Esophagus (tissue), 2 donors: Measurements from ENCODE around the gene ARL10. TPM values are rescaled to one million over a fixed set of nuclear protein-coding genes. Genes with fewer than 3 reads are reported as not detected.

Experiments
- H3K27ac ChIP-seq, 2 donors: one replicate each; pipeline ENCODE4 v1.5.1; 2013; ENCODE audit warnings: low read depth in 2 of 2, mild to moderate bottlenecking in 2 of 2, inconsistent platforms in 1 of 2, low read length in 1 of 2, moderate library complexity in 1 of 2
- H3K27me3 ChIP-seq, 2 donors: one replicate each; pipeline ENCODE4 v1.6.1; 2013; ENCODE audit warnings: low read length in 2 of 2, control low read depth in 1 of 2, mild to moderate bottlenecking in 1 of 2; ENCODE audit not compliant: insufficient read depth in 2 of 2, control insufficient read depth in 1 of 2
- H3K36me3 ChIP-seq, 2 donors: one replicate each; pipeline ENCODE4 v1.6.1; 2013; ENCODE audit warnings: low read length in 1 of 2; ENCODE audit not compliant: control insufficient read depth in 2 of 2, insufficient read depth in 2 of 2
- H3K4me1 ChIP-seq, 2 donors: one replicate each; pipeline ENCODE4 v1.6.1; 2013; ENCODE audit warnings: low read length in 1 of 2; ENCODE audit not compliant: control insufficient read depth in 2 of 2, insufficient read depth in 2 of 2
- H3K4me3 ChIP-seq, 2 donors: one replicate each; pipeline ENCODE4 v1.5.1; 2013; ENCODE audit warnings: low read length in 2 of 2, mild to moderate bottlenecking in 2 of 2, low read depth in 1 of 2, moderate library complexity in 1 of 2
- H3K9me3 ChIP-seq, 2 donors: one replicate each; pipeline ENCODE4 v1.6.1; 2013; ENCODE audit warnings: mild to moderate bottlenecking in 2 of 2, low read depth in 1 of 2, low read length in 1 of 2, moderate library complexity in 1 of 2; ENCODE audit not compliant: control insufficient read depth in 2 of 2, insufficient read depth in 1 of 2
- WGBS, 2 donors: extraction: QIAGEN DNeasy Blood & Tissue Kit; methylation state at CpG; one replicate each; pipeline ENCODE4 v1.1.7; 2013; 5-methylcytosine and 5-hydroxymethylcytosine counted together
- polyA plus RNA-seq, 2 donors: library from polyadenylated mRNA; stranded (reverse); fragments of 200-250 nt; gene quantifications; one replicate each; pipeline ENCODE4 v1.2.3, GENCODE V29; 2013
- donor health status: healthy with polysubstance abuse.
- donor health status: Bipolar disorder and iron deficiency.

Gene ARL10
- polyA plus RNA-seq, 2 donors, result 2.4 to 3.8 TPM

GRCh38 chr5:176394881-176395675, 29.8 kb downstream of the ARL10 start:
- peak overlapping the region in 1 of 2 donors; percentile 47 for H3K27ac ChIP-seq
- H3K27me3 ChIP-seq, result no peaks in the 10 kb centered on the region
- H3K4me3 ChIP-seq, result no peak overlapping the region
- H3K4me1 ChIP-seq, result no peaks in the 10 kb centered on the region
- H3K9me3 ChIP-seq, result no peaks in the 10 kb centered on the region
- H3K36me3 ChIP-seq, result peaks cover 7 to 48% of the 10 kb centered on the region in 2 donors
- WGBS, 2 donors, result 76% methylated on average over 11 of the region's 11 CpGs

GRCh38 chr5:176396330-176396729, 31.0 kb downstream of the ARL10 start:
- H3K4me1 ChIP-seq, result peaks cover 0 to 6% of the 10 kb centered on the region in 2 donors

GRCh38 chr5:176397736-176398420, 32.6 kb downstream of the ARL10 start:
- Histone ChIP-seq H3K4me3 (no peak overlapping the region), H3K36me3 (peaks cover 7 to 38% of the 10 kb centered on the region in 2 donors), H3K27me3 (no peaks in the 10 kb centered on the region), H3K9me3 (no peaks in the 10 kb centered on the region), H3K4me1 (peaks cover 2 to 13% of the 10 kb centered on the region in 2 donors), H3K27ac (no peak overlapping the region)
- WGBS, 2 donors, result 92% methylated on average over 18 of the region's 18 CpGs

More at GRCh38 chr5:176396330-176396729, 31.0 kb downstream of the ARL10 start:
- peak overlapping the region in 1 of 2 donors; percentile 34 for H3K27ac ChIP-seq
- H3K36me3 ChIP-seq, result peaks cover 7 to 50% of the 10 kb centered on the region in 2 donors
- 65 to 76% methylated on average over 6 of the region's 6 CpGs for WGBS, 2 donors
- no peaks in the 10 kb centered on the region for H3K27me3 ChIP-seq
- H3K4me3 ChIP-seq, result no peak overlapping the region
- no peaks in the 10 kb centered on the region for H3K9me3 ChIP-seq

GRCh38 chr5:176400382-176401156, 35.3 kb downstream of the ARL10 start:
- WGBS, 2 donors, result 53 to 56% methylated on average over 17 of the region's 17 CpGs
- Histone ChIP-seq H3K27me3 (no peaks in the 10 kb centered on the region), H3K27ac (peak overlapping the region; percentile 87 to 94), H3K36me3 (peaks cover under 1 to 31% of the 10 kb centered on the region in 2 donors), H3K4me1 (peaks cover 4 to 17% of the 10 kb centered on the region in 2 donors), H3K4me3 (no peak overlapping the region), H3K9me3 (no peaks in the 10 kb centered on the region)

- Histone ChIP-seq H3K27ac (peak overlapping the region; percentile 87 to 94), H3K4me1 (peaks cover 4 to 22% of the 10 kb centered on the region in 2 donors), H3K36me3 (peaks cover 0 to 35% of the 10 kb centered on the region in 2 donors), H3K9me3 (no peaks in the 10 kb centered on the region), H3K4me3 (no peak overlapping the region), H3K27me3 (no peaks in the 10 kb centered on the region)
- WGBS, 2 donors, result 80 to 83% methylated on average over 22 of the region's 22 CpGs
Measured at GRCh38 chr5:176401281-176402205, 36.3 kb downstream of the ARL10 start.

- Histone ChIP-seq H3K27ac (peak overlapping the region; percentile 38 to 84), H3K36me3 (peaks cover 0 to 21% of the 10 kb centered on the region in 2 donors), H3K27me3 (no peaks in the 10 kb centered on the region), H3K4me1 (peaks cover 4 to 25% of the 10 kb centered on the region in 2 donors), H3K9me3 (no peaks in the 10 kb centered on the region), H3K4me3 (no peak overlapping the region)
- 79 to 85% methylated on average over 20 of the region's 20 CpGs for WGBS, 2 donors
Measured at GRCh38 chr5:176405656-176406435, 40.6 kb downstream of the ARL10 start.

- Histone ChIP-seq H3K36me3 (peaks cover 0 to 20% of the 10 kb centered on the region in 2 donors), H3K4me3 (no peak overlapping the region), H3K27ac (peak overlapping the region; percentile 80 to 84), H3K27me3 (no peaks in the 10 kb centered on the region), H3K4me1 (peaks cover 4 to 25% of the 10 kb centered on the region in 2 donors), H3K9me3 (no peaks in the 10 kb centered on the region)
- 58 to 75% methylated on average over 9 of the region's 9 CpGs for WGBS, 2 donors
Measured at GRCh38 chr5:176406436-176407052, 41.3 kb downstream of the ARL10 start.
